ENCODE data around the gene ITPRID2. TPM values are rescaled to one million over a fixed set of nuclear protein-coding genes. Genes with fewer than 3 reads are reported as not detected.
A peak's percentile ranks its signal among the peaks of the same experiment; 100 is the strongest.

ITPRID2 gene
- total RNA-seq (2021), result 368 and 419 TPM in 2 replicates
- Bru-seq, nascent RNA, result percentile 99 among the genes with signal in this experiment
- percentile 99 among the genes with signal in this experiment for BruChase-seq, experiment 1, labeled RNA remaining after a 2-hour chase
- BruChase-seq, experiment 2, labeled RNA remaining after a 6-hour chase, result percentile 99 among the genes with signal in this experiment
- long read RNA-seq, full-length matches to known transcripts, result 94 of 156 reads
- long read RNA-seq, partial matches to known transcripts, result 38 of 156 reads
- long read RNA-seq, other reads (novel, unspliced or antisense), result 24 of 156 reads

- H3K9me2 ChIP-seq (ENCODE audit: insufficient read depth), result no peaks in the 10 kb centered on the region
- BruUV-seq (replicated peaks), result no TSS peak
- H3F3A ChIP-seq (ENCODE audit: insufficient read depth, low read depth), result peaks cover 10% of the 10 kb centered on the region; the same call in 1 of the 2 replicates
- H3K36me3 ChIP-seq (ENCODE audit: low read depth), result peaks cover 28% of the 10 kb centered on the region
- peak within 1 kb of the TSS; percentile 93 for H2AFZ ChIP-seq
- H3K79me2 ChIP-seq (ENCODE audit: low read depth), result peaks cover 44% of the 10 kb centered on the region
- peak within 1 kb of the TSS; percentile 82 for H3K27ac ChIP-seq
- CTCF ChIA-PET, result interaction anchor here (0.5 to 1.2 kb wide), 4 partner anchors 30 to 753 kb away, joined by 3 to 7 read pairs (median 3); no protein-coding TSS in a partner anchor
- H3K9me3 ChIP-seq (ENCODE audit: insufficient read depth, low read depth), result no peaks in the 10 kb centered on the region
- DNase-seq, result peak; percentile 78 to 96
- TF ChIP-seq CTCF (conservative IDR thresholded peaks at IDR 0.05) (peak; percentile 48; the same call in 1 of the 2 replicates), EZH2 (IDR thresholded peaks at IDR 0.05; ENCODE audit: low read depth) (no peak)
- peak within 1 kb of the TSS; percentile 88 for H3K4me3 ChIP-seq
- POLR2A ChIA-PET (ENCODE audit: unreplicated experiment), result interaction anchor here (0.6 to 0.7 kb wide), 5 partner anchors 13 to 172 kb away, joined by 3 to 6 read pairs (median 5); no protein-coding TSS in a partner anchor
- peaks cover 10% of the 10 kb centered on the region for H4K20me1 ChIP-seq (ENCODE audit: insufficient read depth)
- H3K27me3 ChIP-seq (ENCODE audit: insufficient read depth, low read depth), result no peaks in the 10 kb centered on the region
- peak within 1 kb of the TSS; percentile 94 for H3K4me2 ChIP-seq
- intact Hi-C loops (cut with micrococcal nuclease; ENCODE audit: unreplicated experiment), result loop anchor here (1.0 to 10.0 kb wide), 8 partner anchors 56 to 1767 kb away; no protein-coding TSS in a partner anchor
- peaks cover 41% of the 10 kb centered on the region for H3K4me1 ChIP-seq (replicated peaks; ENCODE audit: insufficient read depth)
These were observed at the start of gene ITPRID2 for GRCh38 chr2:181891258-181891965. ITPRID2 (plus strand) TSS chr2:181891730; CDS start chr2:181892067, 337 bp downstream.

- Histone ChIP-seq H2AFZ (no peak overlapping the region), H3K27ac (no peak overlapping the region), H3K79me2 (ENCODE audit: low read depth) (no peaks in the 10 kb centered on the region), H3K4me3 (no peak overlapping the region), H3K9me3 (ENCODE audit: insufficient read depth, low read depth) (no peaks in the 10 kb centered on the region), H4K20me1 (ENCODE audit: insufficient read depth) (no peaks in the 10 kb centered on the region), H3K27me3 (ENCODE audit: insufficient read depth, low read depth) (no peaks in the 10 kb centered on the region), H3K36me3 (ENCODE audit: low read depth) (no peaks in the 10 kb centered on the region), H3F3A (ENCODE audit: insufficient read depth, low read depth) (no peaks in the 10 kb centered on the region), H3K4me1 (replicated peaks; ENCODE audit: insufficient read depth) (no peaks in the 10 kb centered on the region), H3K4me2 (no peak overlapping the region), H3K9me2 (ENCODE audit: insufficient read depth) (no peaks in the 10 kb centered on the region)
- no peak for TF ChIP-seq EZH2 (IDR thresholded peaks at IDR 0.05; ENCODE audit: low read depth)
- no peak for TF ChIP-seq CTCF (conservative IDR thresholded peaks at IDR 0.05)
- CTCF ChIA-PET, result no interaction called here
- intact Hi-C loops (cut with micrococcal nuclease; ENCODE audit: unreplicated experiment), result no loop called here
- no peak for DNase-seq
- no TSS peak for BruUV-seq (replicated peaks)
- POLR2A ChIA-PET (ENCODE audit: unreplicated experiment), result interaction anchor here (0.6 kb wide), 1 partner anchor 259 kb away, joined by 3 read pairs; no protein-coding TSS in a partner anchor
These were observed 46.8 kb upstream of the ITPRID2 start for GRCh38 chr2:181844551-181845290.

All from PC-9 (cell line).